GM18870 (cell line): Measurements from ENCODE around the gene NOL4L.

ENCODE experiments used
- ATAC-seq: cut with Tn5 transposase; IDR thresholded peaks from one replicate; pipeline ENCODE4 v1.9.1; 2021; ENCODE audit warnings: moderate library complexity; ENCODE audit not compliant: unreplicated experiment

NOL4L gene

DNA sequence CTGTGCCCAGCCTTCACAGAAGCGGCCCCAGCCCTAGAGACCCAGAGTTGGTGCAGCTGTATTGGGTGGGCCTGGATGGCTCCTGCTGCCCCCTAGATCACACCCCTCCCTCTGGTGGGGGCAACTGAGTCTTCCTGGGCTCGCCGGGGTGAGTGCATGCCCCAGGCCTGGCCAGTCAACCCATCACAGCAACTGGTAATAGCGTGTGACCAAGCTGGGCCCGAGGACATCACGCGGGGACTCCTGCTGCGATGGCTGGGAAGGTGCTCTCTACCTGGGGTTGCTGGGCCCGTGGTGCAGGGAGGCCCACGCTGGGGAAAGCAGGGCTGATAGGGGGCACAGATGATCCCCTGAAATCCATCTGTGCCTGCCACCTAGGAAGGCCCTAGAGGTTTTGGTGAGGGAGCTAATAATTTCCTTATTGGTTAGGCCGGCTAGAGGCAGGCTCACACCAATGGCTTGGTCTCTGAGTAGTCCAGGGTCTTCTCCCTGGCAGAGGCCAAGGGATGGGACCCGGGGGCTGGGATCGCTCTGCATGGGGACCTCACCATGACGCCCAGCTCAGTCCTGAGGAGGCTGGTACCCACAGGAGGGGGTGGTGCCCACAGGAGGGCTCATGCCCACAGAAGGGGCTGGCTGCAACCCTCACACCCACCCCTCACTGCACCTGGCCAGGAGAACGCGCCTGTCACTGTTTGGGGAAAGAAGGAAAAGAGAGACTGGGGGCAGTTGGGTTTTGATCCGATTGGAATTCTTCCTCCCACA, 123.1 kb downstream of the NOL4L start:
- no peak for ATAC-seq

DNA sequence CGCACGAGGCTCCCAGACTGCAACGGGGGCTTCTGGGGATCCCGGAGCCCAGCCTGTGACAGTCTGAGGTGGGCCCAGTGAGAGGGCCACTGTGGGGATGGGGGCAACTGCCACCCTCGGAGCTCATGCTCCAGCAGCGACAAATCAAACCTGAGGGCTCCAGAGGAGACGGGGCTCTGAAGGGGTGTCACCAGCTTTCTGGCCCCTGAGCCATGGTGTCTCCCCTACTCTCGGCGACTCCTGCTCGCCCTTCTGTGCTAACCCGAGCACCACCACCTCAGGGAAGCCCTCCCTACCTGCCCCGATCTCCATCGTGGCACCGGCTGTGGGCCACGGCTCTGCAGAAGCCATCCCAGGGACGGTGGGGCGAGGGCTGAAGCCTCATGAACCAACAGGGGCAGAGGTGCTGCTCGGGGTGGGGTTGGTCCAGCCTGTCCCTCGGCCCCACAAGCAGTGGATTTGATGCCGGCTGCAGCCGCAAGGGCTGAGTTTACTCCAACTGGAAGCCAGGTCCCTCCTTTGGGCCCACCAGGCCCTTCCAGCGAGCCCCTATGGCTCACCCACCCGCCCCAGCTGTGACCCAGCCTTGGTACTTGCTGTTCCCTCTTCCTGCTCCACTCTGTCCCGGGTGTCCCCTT, 124.3 kb downstream of the NOL4L start:
- ATAC-seq, result no peak

GRCh38 chr20:32460231-32460630, 124.9 kb downstream of the NOL4L start:
- ATAC-seq, result no peak

DNA sequence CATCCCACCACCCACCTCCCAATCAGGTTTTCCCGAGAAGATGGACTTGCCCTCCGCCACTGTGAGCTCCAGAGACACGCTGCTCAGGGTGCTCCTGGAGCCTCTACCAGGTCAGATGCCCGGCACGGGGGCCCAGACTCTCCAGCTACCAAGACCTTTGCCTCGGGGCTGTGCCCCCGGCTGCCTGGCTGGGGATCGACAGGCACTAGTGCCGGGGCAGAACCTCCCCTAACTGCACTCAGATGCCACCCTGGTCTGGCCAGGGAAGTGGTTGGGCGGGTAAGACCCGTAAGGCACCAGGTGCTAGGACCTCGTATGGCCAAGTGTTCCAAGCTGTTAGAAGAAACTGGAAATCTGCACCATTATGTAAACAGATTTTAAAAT, 126.3 kb downstream of the NOL4L start:
- ATAC-seq, result no peak

GRCh38 chr20:32458061-32458836, 126.9 kb downstream of the NOL4L start:
- no peak for ATAC-seq

DNA sequence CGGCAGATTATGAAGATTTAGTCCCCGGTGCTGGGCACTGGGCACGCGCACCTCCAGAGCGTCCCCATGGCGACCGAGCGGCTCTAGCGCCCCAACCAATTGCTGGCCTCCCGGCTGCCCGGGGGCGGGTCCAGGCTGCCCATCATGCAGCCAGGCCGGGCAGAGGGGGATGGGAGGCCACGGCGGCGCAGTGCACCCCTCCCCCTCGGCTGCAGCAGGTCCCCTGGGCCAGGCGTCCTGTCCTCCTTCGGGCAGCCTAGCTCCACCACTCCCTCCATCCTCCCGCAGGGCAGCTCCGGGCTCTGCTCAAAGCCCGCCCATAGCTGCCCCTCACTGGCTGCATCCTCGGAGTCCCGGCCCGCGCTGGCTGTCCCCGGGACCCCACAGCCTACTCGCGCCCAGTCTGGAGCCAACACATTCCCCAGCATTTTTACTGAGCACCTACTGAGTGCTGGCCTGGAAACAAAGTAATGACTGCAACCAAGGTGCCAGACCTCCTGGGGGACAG, 127.6 kb downstream of the NOL4L start:
- ATAC-seq, result no peak

- no peak for ATAC-seq
Observed at GRCh38 chr20:32456869-32457478, 128.2 kb downstream of the NOL4L start.

DNA sequence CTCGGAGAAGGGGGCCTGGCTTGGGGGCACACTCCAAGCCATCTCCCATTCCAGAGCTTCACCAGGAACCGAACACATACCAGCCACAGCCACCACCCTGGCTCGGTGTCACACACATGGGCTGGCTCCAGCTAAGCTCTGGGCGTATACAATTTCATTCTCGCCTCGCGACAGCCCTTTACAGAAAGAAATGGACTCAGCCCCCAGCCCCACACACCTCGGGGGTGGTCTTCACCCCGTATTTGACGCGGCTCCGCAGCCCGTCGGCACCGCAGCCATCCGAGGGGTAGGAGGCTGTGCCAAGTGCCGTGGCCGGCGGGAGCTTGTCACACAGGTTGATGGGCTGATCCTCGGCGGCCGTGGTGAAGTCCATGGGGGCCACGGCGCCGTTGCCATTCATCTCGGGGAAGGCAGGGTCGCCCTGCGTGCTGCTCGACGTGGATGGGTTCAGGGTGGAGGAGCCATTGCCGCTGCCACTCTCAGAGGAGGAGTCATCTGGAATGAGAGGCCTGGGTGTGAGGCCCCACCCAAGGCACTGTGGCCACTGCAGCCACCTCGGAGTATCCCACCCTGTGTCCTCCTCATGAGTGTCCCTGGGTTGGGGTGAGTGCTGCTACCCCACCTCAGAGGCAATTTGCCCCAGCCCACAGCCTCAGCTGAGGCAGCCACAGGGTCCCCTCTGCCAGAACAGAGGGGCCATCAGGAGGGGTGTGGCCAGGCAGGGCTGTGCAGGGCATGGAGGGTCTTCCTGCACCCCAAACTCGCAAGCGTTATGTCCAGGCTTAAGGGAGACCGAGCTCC, 129.0 kb downstream of the NOL4L start:
- ATAC-seq, result no peak

DNA sequence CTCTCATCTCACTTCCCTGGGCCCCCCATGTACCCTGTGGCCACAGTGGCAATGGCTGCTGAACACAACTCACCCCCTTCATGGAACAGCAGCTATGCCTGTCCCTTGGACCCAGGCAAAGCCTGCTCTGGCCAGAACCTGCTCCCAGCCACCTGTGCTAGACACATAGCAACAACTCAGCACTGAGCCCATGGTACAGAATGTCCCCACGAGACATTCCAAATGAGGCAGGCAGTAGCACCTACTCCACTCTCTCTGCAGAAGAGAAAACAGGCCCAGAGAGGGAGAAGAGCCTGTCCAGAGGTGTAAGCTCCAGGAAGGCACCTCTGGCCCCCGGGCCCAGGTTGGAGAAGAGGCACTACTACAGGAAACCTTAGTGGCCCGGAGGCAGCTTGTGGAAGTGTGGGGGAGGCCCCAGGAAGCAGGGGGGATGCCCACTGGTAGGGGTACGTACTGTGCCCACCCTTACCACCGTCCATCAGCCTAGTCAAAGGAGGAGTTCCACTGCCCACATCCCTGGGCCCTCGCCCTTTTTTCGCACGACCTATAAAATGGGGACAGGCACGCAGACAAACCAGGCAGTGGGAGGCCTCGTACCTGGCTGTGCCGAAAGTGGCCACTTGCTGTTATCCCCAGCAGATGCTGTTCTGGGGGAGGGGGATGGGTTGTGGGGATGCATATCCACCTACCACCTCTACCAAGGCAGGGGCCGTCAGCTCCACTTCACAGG, 129.8 kb downstream of the NOL4L start:
- no peak for ATAC-seq

DNA sequence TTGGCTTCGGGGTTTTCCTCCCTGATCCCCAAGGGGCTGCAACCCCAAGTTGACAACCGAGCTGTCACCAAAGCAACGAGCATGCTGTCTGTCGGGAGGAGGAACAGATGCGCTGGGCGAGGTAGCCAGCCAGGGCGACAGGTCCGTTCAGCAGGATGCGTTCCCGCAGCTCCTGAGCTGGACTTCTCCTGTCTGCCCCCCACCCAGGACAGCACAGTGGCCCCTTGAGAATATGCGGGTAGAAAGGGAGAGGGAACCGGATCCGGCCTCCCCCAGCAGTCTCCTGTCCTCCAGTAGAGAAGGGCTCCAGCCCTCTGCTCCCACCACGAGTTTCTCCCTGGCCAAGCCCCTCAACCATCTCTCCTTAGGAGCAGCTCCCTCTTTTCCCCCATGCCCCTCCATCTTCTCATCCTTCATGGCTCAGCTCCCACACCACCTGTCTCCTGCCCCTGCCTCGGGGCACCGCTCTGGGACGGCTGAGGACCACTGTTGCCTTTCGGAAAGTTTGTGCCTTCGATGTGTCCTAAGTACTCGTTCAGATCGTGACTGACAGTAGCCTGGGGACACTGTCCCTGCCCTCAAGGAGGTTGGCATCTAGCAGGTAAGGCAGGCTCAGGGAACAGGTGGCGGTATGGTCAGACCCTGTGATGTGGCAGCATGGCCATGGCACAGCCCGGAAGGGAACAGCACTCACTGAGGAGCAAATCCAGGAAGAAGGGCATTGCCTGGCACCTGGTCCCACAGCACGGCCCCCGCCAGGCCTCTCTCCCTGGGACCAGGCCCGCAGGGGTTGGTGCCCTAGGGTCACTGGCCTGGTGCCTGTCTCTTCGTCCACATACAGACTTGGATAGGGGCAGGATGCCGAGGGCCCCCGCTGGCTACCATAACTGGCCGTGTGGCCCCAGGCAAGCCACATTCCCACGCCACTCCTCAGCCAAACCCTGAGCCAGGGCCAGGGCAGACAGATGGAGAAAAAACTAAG, 130.7 kb downstream of the NOL4L start:
- ATAC-seq, result no peak

DNA sequence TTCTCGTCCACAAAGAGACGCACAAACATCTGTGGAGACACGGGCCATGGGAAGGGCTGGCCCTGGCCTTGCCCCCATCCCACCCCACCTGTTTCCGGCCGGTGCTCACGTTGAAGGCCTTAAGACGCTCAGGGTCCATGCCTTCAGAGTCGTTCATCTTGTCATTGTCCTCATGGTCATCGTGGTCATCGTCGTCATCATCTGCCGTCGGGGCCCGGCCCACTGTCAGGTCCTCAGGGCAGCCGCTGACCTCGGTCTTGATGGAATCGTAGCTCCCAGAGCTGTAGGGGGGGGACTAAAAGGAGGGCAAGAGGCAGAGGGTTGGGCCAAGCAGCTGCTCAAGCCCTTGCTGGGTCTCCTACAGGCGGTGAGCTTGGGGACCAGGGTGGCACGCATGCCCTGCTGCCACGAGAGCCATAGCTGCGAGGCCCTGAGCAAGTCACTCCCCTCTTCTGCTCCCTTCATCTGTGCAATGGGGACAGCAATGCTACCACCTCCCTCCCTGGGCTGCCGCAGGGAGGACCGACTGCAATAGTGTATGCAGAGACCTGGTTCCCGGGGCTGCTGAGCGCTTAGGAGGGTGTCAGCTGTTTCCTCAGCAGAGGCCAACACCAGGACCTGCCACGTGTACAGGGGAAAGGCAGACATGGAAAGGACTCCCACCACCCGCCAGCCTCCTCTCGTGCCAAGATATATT, 131.5 kb downstream of the NOL4L start:
- no peak for ATAC-seq

DNA sequence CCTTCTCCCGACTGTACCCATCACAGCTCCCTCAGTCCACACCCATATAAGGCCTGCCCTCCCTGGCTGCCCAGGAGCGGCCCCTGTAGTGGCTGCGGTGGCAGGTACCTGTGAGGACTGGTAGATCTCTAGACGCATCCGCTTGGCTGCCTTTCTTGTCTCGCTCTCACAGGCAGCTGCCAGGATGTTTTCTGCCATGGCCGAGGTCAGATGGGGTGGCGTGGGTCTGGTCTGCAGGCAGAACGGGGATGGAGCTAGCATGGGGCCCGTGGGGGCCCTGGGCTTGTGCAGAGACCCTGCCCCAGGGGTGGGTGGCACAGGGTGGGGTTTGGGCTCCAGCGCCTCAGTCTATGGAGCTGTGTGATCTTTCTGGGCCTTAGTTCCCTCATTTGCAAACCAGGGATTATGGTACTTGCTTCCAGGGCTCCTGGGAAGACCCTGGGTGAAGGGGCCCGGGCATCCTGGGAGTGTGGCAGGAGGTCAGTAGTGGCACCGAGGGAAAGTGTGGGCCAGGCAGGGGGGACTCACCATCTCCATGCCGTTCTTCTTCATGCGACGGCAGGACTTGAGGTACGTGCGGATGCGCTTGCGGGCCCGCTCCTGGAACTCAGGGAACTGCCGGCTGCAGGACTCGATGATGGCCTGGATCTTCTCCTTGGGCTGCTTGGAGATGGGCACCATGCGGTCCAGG, 132.2 kb downstream of the NOL4L start:
- no peak for ATAC-seq

GRCh38 chr20:32451682-32452461, 133.3 kb downstream of the NOL4L start:
- no peak for ATAC-seq

GRCh38 chr20:32451340-32451681, 133.8 kb downstream of the NOL4L start:
- ATAC-seq, result no peak

GRCh38 chr20:32450484-32451061, 134.6 kb downstream of the NOL4L start:
- ATAC-seq, result no peak

DNA sequence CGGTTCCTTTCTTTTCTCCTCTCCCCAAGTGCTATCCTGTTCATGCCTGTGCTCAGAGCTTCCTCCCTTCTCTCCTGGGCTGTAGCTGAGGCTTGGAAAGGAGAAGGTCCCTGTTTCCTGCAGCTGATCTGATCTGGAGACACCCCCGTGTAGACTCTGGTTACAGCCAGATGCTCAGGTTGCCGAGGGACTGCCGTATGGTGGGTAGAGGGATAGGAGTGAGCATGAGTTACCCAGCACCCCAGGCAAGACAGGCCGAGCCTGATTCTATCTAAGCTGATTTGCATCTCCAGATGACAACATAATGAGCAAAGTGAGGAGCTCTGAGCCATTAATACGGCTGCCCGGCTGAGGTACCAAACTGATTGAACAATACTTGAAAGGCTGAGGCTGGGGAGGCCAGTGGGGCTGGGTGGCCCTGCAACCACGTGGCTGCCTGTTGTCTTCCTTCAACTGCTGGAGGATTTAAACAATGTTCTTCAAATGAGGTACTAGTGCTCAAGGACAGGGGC, 135.2 kb downstream of the NOL4L start:
- no peak for ATAC-seq
